Osteocyte (in vitro differentiated cells): Measurements from ENCODE around the gene PDZD2. TPM values are rescaled to one million over a fixed set of nuclear protein-coding genes. Genes with fewer than 3 reads are reported as not detected.

ENCODE experiments used
- DNase-seq: peaks from one replicate; pipeline ENCODE4 v3.0.0; 2021; ENCODE audit warnings: mixed read lengths; ENCODE audit not compliant: unreplicated experiment; ENCODE audit errors: extremely low spot score
- H3K27ac Mint-ChIP-seq: one replicate; pipeline ENCODE4 v1.8.0; 2021; ENCODE audit warnings: mild to moderate bottlenecking, mixed read lengths; ENCODE audit not compliant: unreplicated experiment
- H3K27me3 Mint-ChIP-seq: one replicate; pipeline ENCODE4 v1.8.0; 2021; ENCODE audit warnings: mixed read lengths; ENCODE audit not compliant: unreplicated experiment
- H3K36me3 Mint-ChIP-seq: one replicate; pipeline ENCODE4 v1.8.0; 2021; ENCODE audit warnings: mixed read lengths; ENCODE audit not compliant: unreplicated experiment
- H3K4me1 Mint-ChIP-seq: one replicate; pipeline ENCODE4 v1.8.0; 2021; ENCODE audit warnings: mixed read lengths; ENCODE audit not compliant: unreplicated experiment
- H3K4me3 Mint-ChIP-seq: one replicate; pipeline ENCODE4 v1.8.0; 2021; ENCODE audit warnings: mild to moderate bottlenecking, moderate library complexity, mixed read lengths; ENCODE audit not compliant: unreplicated experiment
- H3K9me3 Mint-ChIP-seq: one replicate; pipeline ENCODE4 v1.8.0; 2021; ENCODE audit warnings: mixed read lengths; ENCODE audit not compliant: unreplicated experiment
- total RNA-seq: library from RNA; stranded (reverse); gene quantifications from 2 replicates; pipeline ENCODE4 v1.2.1, GENCODE V29; 2021
- TF ChIP-seq, protein P1 (sequence below): fragments of 200-600 bp; sonication (generic); IDR thresholded peaks from 2 replicates; pipeline ENCODE4 v1.5.0; 2021; ENCODE audit warnings: antibody characterized with exemption, mild to moderate bottlenecking, moderate library complexity

PDZD2 gene
- total RNA-seq, 1 donor from 2014 or later = 2.3 TPM

DNA sequence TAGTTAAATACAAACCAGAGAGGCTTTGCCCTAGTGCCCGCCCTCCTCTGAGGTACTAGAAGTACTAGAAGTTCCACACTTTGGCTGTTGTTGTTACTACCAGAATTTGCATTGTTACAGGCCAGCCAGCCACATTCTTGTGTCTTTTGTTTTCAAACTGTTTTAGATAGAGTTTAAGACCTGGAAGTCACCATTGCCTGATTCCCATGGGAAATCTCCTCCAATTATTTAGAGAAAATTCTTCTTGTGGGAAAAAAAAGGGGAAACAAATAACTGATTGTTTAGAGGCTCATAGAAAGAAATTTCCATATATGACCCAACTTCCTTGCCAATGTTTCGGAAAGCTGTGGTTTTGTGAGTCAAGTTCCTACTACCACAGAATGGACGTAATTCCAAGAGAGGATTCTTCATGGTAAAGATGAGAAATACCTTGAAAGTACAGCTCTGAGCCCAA is 282.9 kb downstream of the PDZD2 start:
- TF ChIP-seq, protein P1, sequence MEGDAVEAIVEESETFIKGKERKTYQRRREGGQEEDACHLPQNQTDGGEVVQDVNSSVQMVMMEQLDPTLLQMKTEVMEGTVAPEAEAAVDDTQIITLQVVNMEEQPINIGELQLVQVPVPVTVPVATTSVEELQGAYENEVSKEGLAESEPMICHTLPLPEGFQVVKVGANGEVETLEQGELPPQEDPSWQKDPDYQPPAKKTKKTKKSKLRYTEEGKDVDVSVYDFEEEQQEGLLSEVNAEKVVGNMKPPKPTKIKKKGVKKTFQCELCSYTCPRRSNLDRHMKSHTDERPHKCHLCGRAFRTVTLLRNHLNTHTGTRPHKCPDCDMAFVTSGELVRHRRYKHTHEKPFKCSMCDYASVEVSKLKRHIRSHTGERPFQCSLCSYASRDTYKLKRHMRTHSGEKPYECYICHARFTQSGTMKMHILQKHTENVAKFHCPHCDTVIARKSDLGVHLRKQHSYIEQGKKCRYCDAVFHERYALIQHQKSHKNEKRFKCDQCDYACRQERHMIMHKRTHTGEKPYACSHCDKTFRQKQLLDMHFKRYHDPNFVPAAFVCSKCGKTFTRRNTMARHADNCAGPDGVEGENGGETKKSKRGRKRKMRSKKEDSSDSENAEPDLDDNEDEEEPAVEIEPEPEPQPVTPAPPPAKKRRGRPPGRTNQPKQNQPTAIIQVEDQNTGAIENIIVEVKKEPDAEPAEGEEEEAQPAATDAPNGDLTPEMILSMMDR = no peak
- Mint-ChIP-seq H3K4me1 (peaks cover 16% of the 10 kb centered on the region), H3K4me3 (no peak overlapping the region), H3K27me3 (no peaks in the 10 kb centered on the region), H3K9me3 (no peaks in the 10 kb centered on the region), H3K36me3 (no peaks in the 10 kb centered on the region), H3K27ac (no peak overlapping the region)
- DNase-seq = no peak

DNA sequence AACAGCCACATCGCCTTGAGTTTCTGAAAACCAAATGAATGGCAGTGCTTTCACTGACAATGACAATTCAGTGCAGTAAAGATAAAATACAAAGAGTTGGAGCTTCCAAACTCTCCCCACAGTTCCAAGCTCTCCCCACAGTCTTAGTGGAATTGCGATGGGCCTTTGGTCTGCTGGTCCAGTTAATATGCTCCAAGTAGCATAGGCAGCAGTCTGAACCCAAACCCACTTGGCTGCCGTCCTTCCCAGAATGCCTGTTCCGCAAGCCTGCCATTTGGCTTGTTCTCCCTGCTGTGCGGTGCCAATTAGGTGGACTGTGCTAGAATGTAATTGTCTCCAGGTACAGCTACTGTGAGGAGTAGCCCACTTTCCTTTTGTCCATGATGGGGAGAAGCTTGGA is 285.1 kb downstream of the PDZD2 start:
- Mint-ChIP-seq H3K4me1 (peaks cover 3% of the 10 kb centered on the region), H3K27me3 (no peaks in the 10 kb centered on the region), H3K9me3 (no peaks in the 10 kb centered on the region), H3K36me3 (no peaks in the 10 kb centered on the region), H3K27ac (no peak overlapping the region), H3K4me3 (no peak overlapping the region)
- TF ChIP-seq, protein P1 = no peak
- no peak for DNase-seq

DNA sequence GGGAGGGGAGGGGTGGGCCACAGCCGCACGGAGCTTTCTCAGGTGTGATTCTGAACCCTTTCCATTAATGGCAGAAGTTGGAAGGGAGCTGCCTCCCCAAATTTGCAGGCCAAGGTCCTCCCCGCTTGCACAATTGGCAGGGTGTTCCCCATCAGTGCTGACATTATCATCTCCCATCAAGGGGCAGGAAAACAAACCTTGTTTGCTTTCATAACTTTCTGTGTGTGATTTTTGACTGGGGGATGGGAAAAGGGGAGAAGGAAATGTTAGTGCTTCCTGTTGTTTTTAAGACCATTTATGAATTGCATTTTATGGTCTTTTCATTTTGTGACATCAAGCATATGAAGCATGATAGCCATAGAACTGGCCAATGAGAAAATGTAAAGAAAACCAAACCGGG is 292.9 kb downstream of the PDZD2 start:
- H3K27ac Mint-ChIP-seq = no peak overlapping the region
- no peak overlapping the region for H3K4me3 Mint-ChIP-seq

DNA sequence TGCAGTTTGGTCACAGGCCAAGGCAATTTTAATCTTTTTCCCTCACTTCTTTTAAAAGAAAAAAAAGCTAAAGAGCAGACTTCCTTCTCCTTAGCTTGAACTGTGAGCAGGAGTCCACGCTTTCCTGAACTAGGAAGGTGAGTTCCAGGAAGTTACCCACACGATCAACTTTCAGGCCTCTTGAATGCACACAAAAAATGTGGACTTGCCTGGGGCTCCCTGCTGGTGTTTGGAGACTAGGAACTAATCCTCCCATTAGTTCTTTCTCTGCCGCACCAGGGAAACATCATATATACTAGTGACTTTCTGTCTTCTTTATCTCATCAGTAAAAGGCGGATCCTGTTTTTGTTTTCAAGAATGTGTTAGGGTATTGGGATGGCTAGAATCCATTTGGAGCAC is 295.2 kb downstream of the PDZD2 start:
- Mint-ChIP-seq H3K36me3 (no peaks in the 10 kb centered on the region), H3K9me3 (no peaks in the 10 kb centered on the region), H3K4me3 (no peak overlapping the region), H3K27me3 (peaks cover 6% of the 10 kb centered on the region), H3K27ac (no peak overlapping the region), H3K4me1 (peaks cover 27% of the 10 kb centered on the region)
- no peak for DNase-seq
- TF ChIP-seq, protein P1 = no peak

More for the DNA sequence above, 292.9 kb downstream of the PDZD2 start:
- DNase-seq = no peak
- H3K27me3 Mint-ChIP-seq = peaks cover 4% of the 10 kb centered on the region
- H3K9me3 Mint-ChIP-seq = no peaks in the 10 kb centered on the region
- H3K36me3 Mint-ChIP-seq = no peaks in the 10 kb centered on the region
- peaks cover 27% of the 10 kb centered on the region for H3K4me1 Mint-ChIP-seq
- TF ChIP-seq, protein P1 = no peak

DNA sequence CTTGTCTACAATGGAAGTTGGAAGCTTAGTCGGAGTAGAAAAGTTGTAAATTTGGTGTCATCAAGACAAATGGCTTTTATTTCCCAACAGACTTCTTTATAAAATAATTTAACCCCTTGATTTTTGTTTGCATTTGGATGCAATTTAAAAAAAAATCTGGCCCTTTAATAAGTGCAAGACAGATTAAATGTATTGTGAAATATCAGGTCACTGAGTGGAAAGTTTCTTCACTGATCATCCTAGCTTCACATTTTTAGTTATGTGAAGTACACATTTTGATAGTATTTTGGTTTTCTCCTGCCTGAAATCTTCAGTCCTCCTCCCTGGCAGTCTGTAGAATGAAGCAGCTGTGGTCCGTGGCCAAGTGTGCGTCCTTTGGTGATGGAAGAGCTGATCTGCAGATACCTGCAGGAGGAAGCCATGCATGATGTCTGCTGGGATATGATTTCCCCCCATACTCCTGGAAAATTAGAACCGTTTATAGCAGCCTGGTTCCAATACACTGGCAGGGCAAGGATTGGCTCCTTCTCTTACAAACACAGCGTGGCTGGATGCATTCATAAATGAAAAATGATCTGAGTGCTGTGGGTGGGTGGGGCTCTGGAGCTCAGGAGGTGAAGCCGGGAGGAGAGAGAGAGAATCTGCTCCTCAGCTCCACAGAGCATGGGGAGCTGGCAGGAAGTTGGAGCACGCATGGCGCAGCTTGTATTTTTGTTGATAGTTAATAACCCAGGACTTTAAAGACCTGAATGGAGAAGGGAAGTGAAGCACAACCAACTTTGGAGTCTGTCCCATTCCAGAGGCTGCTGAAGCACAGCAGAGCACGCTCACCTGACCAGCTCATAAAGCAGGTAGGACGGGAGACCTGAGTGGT is 296.8 kb downstream of the PDZD2 start:
- Mint-ChIP-seq H3K36me3 (no peaks in the 10 kb centered on the region), H3K27ac (no peak overlapping the region), H3K27me3 (peaks cover 6% of the 10 kb centered on the region), H3K4me1 (peaks cover 26% of the 10 kb centered on the region), H3K9me3 (no peaks in the 10 kb centered on the region), H3K4me3 (no peak overlapping the region)
- DNase-seq = no peak
- TF ChIP-seq, protein P1 = no peak
